Smooth muscle cell (in vitro differentiated cells): ENCODE data around the gene SOCS3. TPM values are rescaled to one million over a fixed set of nuclear protein-coding genes. Genes with fewer than 3 reads are reported as not detected.

Experiments used
- DNase-seq: peaks from one replicate; lab custom pipeline; 2025; ENCODE audit not compliant: unreplicated experiment; lab: John Stamatoyannopoulos, UW
- H2AFZ ChIP-seq: fragments of 200-600 bp; sonication (generic); 2 replicates; pipeline ENCODE4 v1.6.0; 2016; ENCODE audit warnings: antibody characterized with exemption, low read depth, mild to moderate bottlenecking
- H3F3A ChIP-seq: fragments of 200-600 bp; sonication (generic); 2 replicates; pipeline ENCODE4 v1.6.0; 2017; ENCODE audit warnings: antibody characterized with exemption, low read depth
- H3K27ac ChIP-seq: fragments of 200-600 bp; sonication (generic); 2 replicates; pipeline ENCODE4 v1.5.1; 2016; ENCODE audit warnings: low read depth, mild to moderate bottlenecking
- H3K27me3 ChIP-seq: fragments of 200-600 bp; sonication (generic); 2 replicates; pipeline ENCODE4 v1.6.1; 2016; ENCODE audit warnings: low read depth, mild to moderate bottlenecking
- H3K36me3 ChIP-seq: fragments of 200-600 bp; sonication (generic); 2 replicates; pipeline ENCODE4 v1.5.1; 2016; ENCODE audit warnings: low read depth
- H3K4me1 ChIP-seq: fragments of 200-600 bp; sonication (generic); 2 replicates; pipeline ENCODE4 v1.5.1; 2016; ENCODE audit warnings: low read depth
- H3K4me2 ChIP-seq: fragments of 200-600 bp; sonication (generic); 2 replicates; pipeline ENCODE4 v1.6.0; 2016; ENCODE audit warnings: mild to moderate bottlenecking
- H3K4me3 ChIP-seq: fragments of 200-600 bp; sonication (generic); 2 replicates; pipeline ENCODE4 v1.5.1; 2016; ENCODE audit warnings: mild to moderate bottlenecking
- H3K79me2 ChIP-seq: fragments of 200-600 bp; sonication (generic); 2 replicates; pipeline ENCODE4 v1.6.0; 2016; ENCODE audit warnings: low read depth, mild to moderate bottlenecking
- H3K9ac ChIP-seq: fragments of 200-600 bp; sonication (generic); 2 replicates; pipeline ENCODE4 v1.6.0; 2016; ENCODE audit warnings: low read depth
- H3K9me3 ChIP-seq: fragments of 200-600 bp; sonication (generic); replicated peaks from 2 replicates; pipeline ENCODE4 v1.5.1; 2016; ENCODE audit warnings: low read depth
- H4K20me1 ChIP-seq: fragments of 200-600 bp; sonication (generic); 2 replicates; pipeline ENCODE4 v1.6.0; 2016; ENCODE audit warnings: low read depth
- WGBS: methylation state at CpG from one replicate; pipeline ENCODE4 v1.1.7; 2016; ENCODE audit warnings: low lambda C conversion rate; 5-methylcytosine and 5-hydroxymethylcytosine counted together
- polyA plus RNA-seq: library from polyadenylated mRNA; unstranded; fragments of >200 nt; fragmentation: Nextera tagmentation; extraction: Ambion mirVana; gene quantifications from 2 replicates; pipeline ENCODE4 v1.2.1, GENCODE V29; 2016
- total RNA-seq: library from RNA; depleted of rRNA; stranded (reverse); fragments of >200 nt; gene quantifications from 2 replicates; pipeline ENCODE4 v1.2.3, GENCODE V29; 2014
- TF ChIP-seq, protein P1 (sequence below): fragments of 200-600 bp; sonication (generic); IDR thresholded peaks from 2 replicates; pipeline ENCODE4 v1.5.1; 2017; ENCODE audit warnings: borderline replicate concordance, mild to moderate bottlenecking, antibody characterized with exemption; ENCODE audit not compliant: insufficient read depth, poor library complexity, severe bottlenecking

Gene SOCS3
- total and polyA plus RNA-seq, 2 experiments from 2014 or later, result 116 to 310 TPM

DNA sequence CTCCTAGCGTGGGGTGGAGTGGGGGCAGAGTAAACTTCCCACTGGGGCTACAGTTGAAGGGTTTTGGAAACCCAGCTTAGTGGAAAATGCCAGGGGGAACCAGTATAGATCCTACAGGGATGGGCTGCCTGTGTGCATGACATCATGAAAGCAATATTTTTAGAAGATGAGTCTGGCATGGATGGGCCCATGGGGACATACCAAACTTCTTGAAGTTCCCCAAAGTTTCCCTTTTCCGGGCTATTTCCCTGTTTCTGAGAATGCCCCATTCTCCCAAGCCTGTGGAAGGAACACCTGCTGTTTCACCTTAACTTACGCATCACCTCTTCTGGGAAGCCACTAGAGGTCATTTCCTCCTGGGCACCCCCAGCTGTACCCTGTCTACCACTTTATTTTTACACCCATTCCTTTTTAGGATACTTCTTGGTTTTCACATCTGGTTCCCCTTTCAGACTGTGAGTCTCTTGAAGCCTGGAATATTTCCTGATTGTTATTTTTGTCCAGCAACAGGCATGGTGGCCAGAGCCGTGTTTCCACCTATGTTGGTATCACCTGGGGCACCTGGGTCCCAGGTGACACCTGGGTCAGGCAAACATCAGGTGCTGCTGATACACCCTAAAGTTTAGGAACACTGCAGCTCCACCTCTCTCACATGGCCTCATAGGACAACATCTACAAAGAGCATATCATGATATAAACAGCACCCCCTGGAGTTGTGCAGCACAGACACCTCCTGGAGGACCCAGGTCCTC, 9.8 kb downstream of the SOCS3 start:
- Histone ChIP-seq H3K9ac (no peak overlapping the region), H3K9me3 (no peaks in the 10 kb centered on the region), H3K4me1 (peaks cover 21% of the 10 kb centered on the region), H2AFZ (no peak overlapping the region), H3K4me3 (no peak overlapping the region), H3K27ac (no peak overlapping the region), H4K20me1 (peaks cover under 1% of the 10 kb centered on the region), H3K4me2 (no peak overlapping the region), H3K79me2 (no peaks in the 10 kb centered on the region), H3F3A (peaks cover 25% of the 10 kb centered on the region), H3K36me3 (no peaks in the 10 kb centered on the region), H3K27me3 (no peaks in the 10 kb centered on the region)
- 94% methylated on average over 4 of the region's 4 CpGs for WGBS
- TF ChIP-seq, protein P1, sequence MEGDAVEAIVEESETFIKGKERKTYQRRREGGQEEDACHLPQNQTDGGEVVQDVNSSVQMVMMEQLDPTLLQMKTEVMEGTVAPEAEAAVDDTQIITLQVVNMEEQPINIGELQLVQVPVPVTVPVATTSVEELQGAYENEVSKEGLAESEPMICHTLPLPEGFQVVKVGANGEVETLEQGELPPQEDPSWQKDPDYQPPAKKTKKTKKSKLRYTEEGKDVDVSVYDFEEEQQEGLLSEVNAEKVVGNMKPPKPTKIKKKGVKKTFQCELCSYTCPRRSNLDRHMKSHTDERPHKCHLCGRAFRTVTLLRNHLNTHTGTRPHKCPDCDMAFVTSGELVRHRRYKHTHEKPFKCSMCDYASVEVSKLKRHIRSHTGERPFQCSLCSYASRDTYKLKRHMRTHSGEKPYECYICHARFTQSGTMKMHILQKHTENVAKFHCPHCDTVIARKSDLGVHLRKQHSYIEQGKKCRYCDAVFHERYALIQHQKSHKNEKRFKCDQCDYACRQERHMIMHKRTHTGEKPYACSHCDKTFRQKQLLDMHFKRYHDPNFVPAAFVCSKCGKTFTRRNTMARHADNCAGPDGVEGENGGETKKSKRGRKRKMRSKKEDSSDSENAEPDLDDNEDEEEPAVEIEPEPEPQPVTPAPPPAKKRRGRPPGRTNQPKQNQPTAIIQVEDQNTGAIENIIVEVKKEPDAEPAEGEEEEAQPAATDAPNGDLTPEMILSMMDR, result no peak
- DNase-seq, result no peak

DNA sequence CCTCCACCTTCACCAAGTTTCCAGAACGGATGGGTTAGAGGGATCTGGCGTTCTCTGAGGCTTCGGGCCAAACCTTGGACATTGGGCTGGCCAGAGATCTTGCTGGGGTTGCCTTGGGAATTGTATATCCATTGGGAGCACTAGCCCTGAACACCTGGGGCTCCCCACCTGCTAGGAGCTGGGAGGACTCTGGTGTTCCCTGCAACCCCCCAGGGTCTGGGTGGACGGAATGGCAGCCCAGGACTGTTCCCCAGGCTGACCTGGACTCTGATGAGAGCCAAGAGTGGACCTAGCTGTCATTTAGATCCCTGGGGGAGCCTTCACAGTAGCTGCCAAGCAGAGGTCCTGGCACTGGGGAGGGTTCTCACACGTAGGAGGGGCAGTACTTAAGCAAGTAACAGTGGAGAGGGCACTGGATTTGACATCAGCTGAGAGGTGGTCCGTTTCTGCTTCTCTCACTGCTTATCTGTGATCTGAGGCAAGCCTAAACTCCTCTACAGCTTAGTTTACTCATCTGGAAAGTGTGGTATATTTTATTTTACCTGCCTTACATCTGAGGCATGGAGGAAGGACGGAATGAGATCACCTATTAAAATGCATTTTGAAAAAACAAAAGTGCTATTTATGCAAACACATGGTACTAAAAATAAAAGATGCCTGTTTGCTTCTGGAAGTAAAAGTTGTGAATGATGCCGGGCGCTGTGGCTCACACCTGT, 11.7 kb downstream of the SOCS3 start:
- WGBS, result 89% methylated on average over 9 of the region's 9 CpGs
- H3K9me3 ChIP-seq, result no peaks in the 10 kb centered on the region
- no peaks in the 10 kb centered on the region for H4K20me1 ChIP-seq
- no peak overlapping the region for H3K4me2 ChIP-seq
- peaks cover 10% of the 10 kb centered on the region for H3F3A ChIP-seq
- peaks cover 15% of the 10 kb centered on the region for H3K4me1 ChIP-seq
- H3K9ac ChIP-seq, result no peak overlapping the region
- DNase-seq, result no peak
- H3K27me3 ChIP-seq, result no peaks in the 10 kb centered on the region
- TF ChIP-seq, protein P1, result no peak
- H3K4me3 ChIP-seq, result no peak overlapping the region
- no peak overlapping the region for H3K27ac ChIP-seq
- H3K36me3 ChIP-seq, result no peaks in the 10 kb centered on the region
- H2AFZ ChIP-seq, result no peak overlapping the region
- H3K79me2 ChIP-seq, result no peaks in the 10 kb centered on the region

DNA sequence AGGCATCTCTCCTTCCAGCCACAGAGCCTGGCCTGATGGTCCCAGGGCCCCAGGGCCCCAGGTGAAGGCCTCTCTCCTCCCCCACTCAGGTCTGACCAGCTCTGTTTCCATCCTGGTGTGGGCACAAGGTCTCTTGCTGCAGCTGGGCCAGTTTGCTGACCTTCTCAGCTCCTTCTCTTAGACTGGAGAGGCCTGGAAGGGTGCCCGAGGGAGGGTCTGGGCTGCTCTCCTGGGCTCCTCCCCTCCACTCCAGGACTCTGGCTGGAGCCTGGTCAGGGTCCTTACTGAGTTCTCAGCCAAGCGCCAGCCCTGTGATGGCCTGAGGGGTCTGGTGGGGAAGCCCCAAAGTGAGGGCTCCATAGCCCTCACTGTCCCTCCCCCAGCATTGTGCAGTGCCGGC, 12.4 kb downstream of the SOCS3 start:
- Histone ChIP-seq H3K79me2 (no peaks in the 10 kb centered on the region), H3K36me3 (no peaks in the 10 kb centered on the region), H3K4me3 (no peak overlapping the region), H3K4me2 (no peak overlapping the region), H3K27ac (no peak overlapping the region), H3K27me3 (no peaks in the 10 kb centered on the region), H3K4me1 (peaks cover 21% of the 10 kb centered on the region), H3F3A (peaks cover 14% of the 10 kb centered on the region), H4K20me1 (no peaks in the 10 kb centered on the region), H3K9me3 (no peaks in the 10 kb centered on the region), H2AFZ (no peak overlapping the region), H3K9ac (no peak overlapping the region)
- 95% methylated on average over 3 of the region's 3 CpGs for WGBS
- DNase-seq, result no peak
- TF ChIP-seq, protein P1, result no peak
